GM12874 (cell line): ENCODE measurements around the gene ADAP1.

Experiments
- CTCF ChIP-seq: IDR thresholded peaks from 2 replicates; pipeline ENCODE4 v1.5.1; 2011; ENCODE audit warnings: low read depth, mild to moderate bottlenecking, control low read depth, low read length, moderate library complexity; ENCODE audit not compliant: insufficient read depth

Gene ADAP1

GRCh38 chr7:994592-995308 is 40.3 kb upstream of the ADAP1 start:
- no peak for TF ChIP-seq CTCF

GRCh38 chr7:992709-993607 is 38.5 kb upstream of the ADAP1 start:
- peak; percentile 100 for TF ChIP-seq CTCF

DNA sequence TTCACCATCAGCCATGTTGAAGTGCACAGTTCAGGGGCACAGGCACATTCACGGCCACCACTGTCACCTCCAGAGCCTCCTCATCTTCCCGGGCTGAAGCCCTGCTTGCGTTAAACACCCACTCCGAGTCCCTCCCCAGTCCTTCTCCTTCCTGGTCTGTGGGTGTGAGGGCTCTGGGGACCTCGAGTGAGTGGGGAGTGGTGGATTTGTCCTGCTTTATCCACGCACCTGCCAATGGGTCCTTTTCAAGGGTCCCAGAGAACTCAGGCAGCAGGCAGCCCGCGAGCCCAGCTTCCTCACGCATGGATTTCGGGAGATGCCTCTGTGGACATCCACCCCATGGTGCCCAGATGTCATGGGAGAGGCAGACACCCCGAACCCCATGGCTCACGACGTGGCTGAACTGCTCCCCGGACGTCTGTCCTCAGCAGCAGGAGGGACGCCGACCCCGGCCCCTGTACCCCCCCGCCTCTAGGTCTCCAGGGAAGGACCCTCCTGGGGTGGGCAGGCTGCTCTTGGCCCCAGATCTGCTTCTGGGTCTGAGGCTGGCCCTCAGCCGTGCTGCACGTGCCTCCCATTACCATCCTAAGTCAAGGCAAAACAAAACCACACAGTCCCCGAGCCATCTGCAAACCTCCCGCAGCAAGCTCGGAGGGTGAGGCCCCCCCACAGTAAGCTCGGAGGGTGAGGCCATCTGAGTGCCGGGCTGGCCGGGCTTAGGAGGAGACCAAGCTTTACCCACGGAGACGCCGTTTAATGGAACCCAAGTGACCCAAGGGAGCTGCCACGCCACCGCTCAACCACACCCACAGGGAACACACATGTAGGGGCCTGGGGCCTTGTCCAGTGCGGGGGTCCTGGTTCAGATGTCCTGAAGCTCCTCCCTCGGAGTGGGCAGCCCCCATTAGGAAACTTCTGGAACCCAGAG is 37.5 kb upstream of the ADAP1 start:
- no peak for TF ChIP-seq CTCF

- no peak for TF ChIP-seq CTCF
Observed at GRCh38 chr7:990933-991728, 36.7 kb upstream of the ADAP1 start.

- no peak for TF ChIP-seq CTCF
Observed at GRCh38 chr7:990352-990932, 36.0 kb upstream of the ADAP1 start.

GRCh38 chr7:988963-989529 is 34.6 kb upstream of the ADAP1 start:
- no peak for TF ChIP-seq CTCF
